Cardiac septum (tissue), 1 donor: ENCODE data around the gene DEFB124. TPM values are rescaled to one million over a fixed set of nuclear protein-coding genes. Genes with fewer than 3 reads are reported as not detected.
"Not testable (repeated sequence)": the region's sequence is repeated elsewhere in the genome, so short reads cannot be mapped to it uniquely, and the experiment has no call there.

Source experiments
- DNase-seq: peaks from one replicate; pipeline ENCODE4 v3.0.0-alpha.2; 2020; ENCODE audit warnings: low spot score
- intact Hi-C: fragments of 100-400 bp; cut with DNase I; formaldehyde crosslinking; loops from one replicate; pipeline ENCODE4 v1.14.0; 2022
- total RNA-seq: library from RNA; stranded (reverse); fragmentation: NEBNext Ultra II Directional; extraction: Animal tissue kit (Norgen Biotek cat#: 25700); gene quantifications from one replicate; pipeline ENCODE4 v1.2.1, GENCODE V29; 2021
- donor health status: DM: no; HTN: no; CAD: no.

The DEFB124 gene
- total RNA-seq, 1 donor from 2014 or later: not detected

DNA sequence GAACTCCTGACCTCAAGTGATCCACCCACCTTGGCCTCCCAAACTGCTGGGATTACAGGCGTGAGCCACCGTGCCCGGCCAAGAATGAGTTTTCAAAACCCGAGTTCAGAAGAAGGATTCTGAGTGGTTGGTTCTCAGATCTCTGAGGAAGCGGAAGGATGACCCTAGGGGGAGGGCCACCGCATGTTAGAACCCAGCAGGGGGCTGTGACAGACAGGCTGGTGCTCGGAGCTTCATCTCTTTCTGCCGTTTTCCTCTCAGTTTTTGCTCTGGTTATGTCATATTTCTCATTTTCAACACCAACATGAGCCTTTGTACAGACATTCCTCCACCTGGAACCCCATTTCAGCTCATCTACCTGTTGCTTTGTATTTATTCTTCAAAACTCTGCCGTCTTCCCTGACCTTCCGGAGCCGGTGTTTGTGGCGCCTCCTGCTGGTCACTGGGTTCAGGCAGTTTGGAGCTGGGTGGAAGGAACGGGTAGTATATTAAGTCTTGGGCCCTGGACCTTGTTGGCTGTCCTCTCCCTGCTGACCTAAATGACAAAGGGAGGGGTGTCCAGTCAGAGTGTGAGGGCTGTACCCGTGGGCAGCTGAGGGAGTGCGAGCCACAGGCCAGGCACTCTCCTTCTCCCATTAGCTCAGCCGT lies 34.8 kb downstream of the DEFB124 start, which contains the start of gene DEFB123:
DEFB123 (plus strand) TSS at position 621 of the 648 bp plus-strand sequence. CDS start 67 bp downstream, outside the sequence.
- DNase-seq: no peak
- intact Hi-C loops: no loop called here

- DNase-seq: no peak
- intact Hi-C loops: no loop called here
Observed at GRCh38 chr20:31430568-31431115, 44.3 kb downstream of the DEFB124 start.

DNA sequence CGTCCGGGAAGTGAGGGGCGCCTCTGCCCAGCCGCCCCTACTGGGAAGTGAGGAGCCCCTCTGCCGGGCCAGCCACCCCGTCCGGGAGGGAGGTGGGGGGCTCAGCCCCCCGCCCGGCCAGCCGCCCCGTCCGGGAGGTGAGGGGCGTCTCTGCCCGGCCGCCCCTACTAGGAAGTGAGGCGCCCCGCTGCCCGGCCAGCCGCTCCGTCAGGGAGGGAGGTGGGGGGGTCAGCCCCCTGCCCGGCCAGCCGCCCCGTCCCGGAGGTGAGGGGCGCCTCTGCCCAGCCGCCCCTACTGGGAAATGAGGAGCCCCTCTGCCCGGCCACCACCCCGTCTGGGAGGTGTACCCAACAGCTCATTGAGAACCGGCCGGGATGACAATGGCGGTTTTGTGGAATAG lies 47.4 kb downstream of the DEFB124 start:
- intact Hi-C loops, DNase-seq: not testable (repeated sequence)

DNA sequence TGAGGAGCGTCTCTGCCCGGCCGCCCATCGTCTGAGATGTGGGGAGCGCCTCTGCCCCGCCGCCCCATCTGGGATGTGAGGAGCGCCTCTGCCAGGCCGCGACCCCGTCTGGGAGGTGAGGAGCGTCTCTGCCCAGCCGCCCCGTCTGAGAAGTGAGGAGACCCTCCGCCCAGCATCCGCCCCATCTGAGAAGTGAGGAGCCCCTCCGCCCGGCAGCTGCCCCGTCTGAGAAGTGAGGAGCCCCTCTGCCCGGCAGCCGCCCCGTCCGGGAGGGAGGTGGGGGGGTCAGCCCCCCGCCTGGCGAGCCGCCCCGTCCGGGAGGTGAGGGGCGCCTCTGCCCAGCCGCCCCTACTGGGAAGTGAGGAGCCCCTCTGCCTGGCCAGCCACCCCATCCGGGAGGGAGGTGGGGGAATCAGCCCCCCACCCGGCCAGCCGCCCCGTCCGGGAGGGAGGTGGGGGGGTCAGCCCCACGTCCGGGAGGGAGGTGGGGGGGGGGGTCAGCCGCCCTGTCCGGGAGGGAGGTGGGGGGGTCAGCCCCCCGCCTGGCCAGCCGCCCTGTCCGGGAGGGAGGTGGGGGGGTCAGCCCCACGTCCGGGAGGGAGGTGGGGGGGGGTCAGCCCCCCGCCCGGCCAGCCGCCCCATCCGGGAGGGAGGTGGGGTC lies 47.9 kb downstream of the DEFB124 start:
- DNase-seq, intact Hi-C loops: not testable (repeated sequence)

DNA sequence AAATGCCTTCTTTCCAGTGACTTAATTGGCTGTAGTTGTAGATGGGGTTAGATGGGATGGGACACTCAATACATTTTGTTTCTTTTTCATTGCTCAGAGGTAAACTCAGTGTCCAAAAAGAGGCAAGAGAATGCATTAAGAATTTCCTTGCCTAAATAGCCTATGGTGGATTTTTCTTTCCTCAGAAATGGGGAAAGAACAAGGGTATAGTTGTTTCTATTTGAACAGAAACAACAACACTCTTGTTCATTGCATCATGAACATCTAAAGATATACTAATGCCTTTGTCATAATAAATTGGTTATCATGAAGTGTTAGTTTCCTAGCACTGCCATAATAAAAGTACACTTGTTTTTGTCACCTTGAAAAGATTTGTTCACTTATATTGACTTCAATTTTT lies 49.1 kb downstream of the DEFB124 start:
- no peak for DNase-seq
- intact Hi-C loops: no loop called here

GRCh38 chr20:31418307-31418706 lies 56.6 kb downstream of the DEFB124 start:
- DNase-seq: no peak
- intact Hi-C loops: no loop called here

DNA sequence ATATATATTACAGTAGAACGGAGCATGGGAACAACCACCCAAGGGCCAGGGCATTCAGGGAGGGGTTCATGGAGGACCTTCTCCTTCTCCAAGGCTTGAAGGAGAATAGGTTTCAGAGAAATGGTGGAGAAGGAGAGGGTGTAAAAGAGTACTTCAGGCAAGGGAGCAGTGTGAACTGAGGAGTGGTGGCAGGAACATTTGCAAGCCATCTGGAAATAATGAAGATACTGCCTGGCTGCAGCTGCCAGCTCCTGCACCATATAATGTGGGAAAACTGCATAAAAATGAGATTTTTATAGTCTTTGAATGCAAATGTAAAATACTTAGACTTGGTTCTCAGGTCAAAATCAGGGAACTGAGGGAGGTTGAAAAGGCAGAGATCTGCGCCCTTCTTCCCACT lies 59.3 kb downstream of the DEFB124 start:
- DNase-seq: no peak
- intact Hi-C loops: no loop called here

Other genes with a start within 250 kb of the DEFB124 start
- gene DEFB115, start 217.5 kb downstream of the DEFB124 start, total RNA-seq: not detected
- gene DEFB116, start 166.5 kb downstream of the DEFB124 start, total RNA-seq: not detected
- gene DEFB118, start 106.5 kb downstream of the DEFB124 start, total RNA-seq: not detected
- not detected for gene DEFB119, start 84.5 kb downstream of the DEFB124 start, total RNA-seq
- not detected for gene DEFB121, start 68.9 kb downstream of the DEFB124 start, total RNA-seq
- gene DEFB123, start 34.5 kb downstream of the DEFB124 start, total RNA-seq: not detected
- gene REM1, start 161 bp upstream of the DEFB124 start, total RNA-seq: 2.1 TPM
- 43.7 TPM for gene HM13, start 39.3 kb upstream of the DEFB124 start, total RNA-seq
- gene ID1, start 130.2 kb upstream of the DEFB124 start, total RNA-seq: 163 TPM
- gene COX4I2, start 162.8 kb upstream of the DEFB124 start, total RNA-seq: 11.3 TPM
- gene BCL2L1, start 247.7 kb upstream of the DEFB124 start, total RNA-seq: 42.5 TPM